Epithelial cell of proximal tubule (primary cell): ENCODE data around the gene AUTS2. TPM values are rescaled to one million over a fixed set of nuclear protein-coding genes. Genes with fewer than 3 reads are reported as not detected.
A peak's percentile ranks its signal among the peaks of the same experiment; 100 is the strongest.

Experiments
- DNase-seq: peaks from one replicate; pipeline ENCODE4 v3.0.0-alpha.2; 2011; ENCODE audit warnings: low read depth
- H3K4me3 ChIP-seq: 2 replicates; pipeline ENCODE4 v1.5.1; 2011; ENCODE audit warnings: low read depth, mild to moderate bottlenecking, low read length
- total RNA-seq: library from RNA; depleted of rRNA; stranded (reverse); fragments of >200 nt; gene quantifications from 2 replicates; pipeline ENCODE4 v1.2.3, GENCODE V29; 2015
- TF ChIP-seq, protein P1 (sequence below): conservative IDR thresholded peaks from 2 replicates; pipeline ENCODE4 v1.5.1; 2012; ENCODE audit warnings: low read depth, mild to moderate bottlenecking, low read length

AUTS2 gene
- total RNA-seq, 1 donor from 2014 or later, result 10.0 TPM

- DNase-seq, result no peak
- H3K4me3 ChIP-seq, result no peak overlapping the region
- TF ChIP-seq, protein P1, sequence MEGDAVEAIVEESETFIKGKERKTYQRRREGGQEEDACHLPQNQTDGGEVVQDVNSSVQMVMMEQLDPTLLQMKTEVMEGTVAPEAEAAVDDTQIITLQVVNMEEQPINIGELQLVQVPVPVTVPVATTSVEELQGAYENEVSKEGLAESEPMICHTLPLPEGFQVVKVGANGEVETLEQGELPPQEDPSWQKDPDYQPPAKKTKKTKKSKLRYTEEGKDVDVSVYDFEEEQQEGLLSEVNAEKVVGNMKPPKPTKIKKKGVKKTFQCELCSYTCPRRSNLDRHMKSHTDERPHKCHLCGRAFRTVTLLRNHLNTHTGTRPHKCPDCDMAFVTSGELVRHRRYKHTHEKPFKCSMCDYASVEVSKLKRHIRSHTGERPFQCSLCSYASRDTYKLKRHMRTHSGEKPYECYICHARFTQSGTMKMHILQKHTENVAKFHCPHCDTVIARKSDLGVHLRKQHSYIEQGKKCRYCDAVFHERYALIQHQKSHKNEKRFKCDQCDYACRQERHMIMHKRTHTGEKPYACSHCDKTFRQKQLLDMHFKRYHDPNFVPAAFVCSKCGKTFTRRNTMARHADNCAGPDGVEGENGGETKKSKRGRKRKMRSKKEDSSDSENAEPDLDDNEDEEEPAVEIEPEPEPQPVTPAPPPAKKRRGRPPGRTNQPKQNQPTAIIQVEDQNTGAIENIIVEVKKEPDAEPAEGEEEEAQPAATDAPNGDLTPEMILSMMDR, result no peak
Observed at GRCh38 chr7:70793821-70794220, 1195.5 kb downstream of the AUTS2 start.

- DNase-seq, result no peak
- TF ChIP-seq, protein P1, result no peak
- no peak overlapping the region for H3K4me3 ChIP-seq
Observed at GRCh38 chr7:70794962-70795361, 1196.7 kb downstream of the AUTS2 start.

DNA sequence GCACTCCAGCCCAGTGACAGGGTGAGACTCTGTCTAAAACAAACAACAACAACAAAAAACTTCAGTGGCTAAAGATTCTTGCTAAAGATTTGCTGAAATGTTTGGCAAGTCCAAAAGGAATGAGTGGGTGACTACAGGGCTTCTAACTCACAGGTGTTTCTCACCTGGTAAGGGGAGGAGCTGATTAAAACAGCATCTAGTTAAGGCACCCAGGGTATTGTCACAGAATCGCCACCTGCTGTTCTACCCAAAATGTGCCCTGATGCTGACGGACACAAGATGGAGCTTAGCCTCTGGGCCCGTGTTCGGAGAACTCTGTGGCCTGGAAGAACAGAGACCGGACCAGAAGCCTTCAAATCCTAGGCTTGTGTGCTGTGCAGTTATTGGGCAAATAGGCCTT lies 1197.7 kb downstream of the AUTS2 start:
- TF ChIP-seq, protein P1, result no peak
- H3K4me3 ChIP-seq, result no peak overlapping the region
- no peak for DNase-seq

- no peak overlapping the region for H3K4me3 ChIP-seq
- TF ChIP-seq, protein P1, result no peak
- DNase-seq, result no peak
Observed at GRCh38 chr7:70797109-70797514, 1198.8 kb downstream of the AUTS2 start.

GRCh38 chr7:70799841-70800405 lies 1201.6 kb downstream of the AUTS2 start:
- TF ChIP-seq, protein P1, result no peak
- DNase-seq, result no peak
- no peak overlapping the region for H3K4me3 ChIP-seq

- H3K4me3 ChIP-seq, result no peak overlapping the region
- TF ChIP-seq, protein P1, result no peak
- peak; percentile 27 for DNase-seq
Observed at GRCh38 chr7:70805360-70805759, 1207.1 kb downstream of the AUTS2 start.

DNA sequence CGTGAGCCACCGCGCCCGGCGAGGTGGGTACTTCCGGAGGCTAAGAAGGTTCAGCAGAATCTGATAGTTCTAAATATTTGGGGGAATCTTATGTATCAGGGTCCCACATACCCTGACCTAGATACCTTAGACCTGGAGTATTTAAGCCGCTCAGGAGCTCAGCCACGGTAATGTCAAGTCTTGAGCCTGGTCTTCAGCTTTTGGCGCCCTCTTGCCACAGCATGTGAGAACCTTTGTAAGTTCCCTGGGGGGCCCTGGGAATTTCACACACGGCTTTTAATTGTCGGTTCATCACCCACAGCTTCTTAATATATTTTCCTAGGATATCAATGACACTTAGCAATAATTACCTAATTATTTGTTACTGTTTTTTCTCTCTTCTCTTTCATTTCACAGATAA lies 1209.4 kb downstream of the AUTS2 start:
- H3K4me3 ChIP-seq, result no peak overlapping the region
- TF ChIP-seq, protein P1, result no peak
- DNase-seq, result no peak
